Measurements from ENCODE around the gene C1QTNF12. TPM values are rescaled to one million over a fixed set of nuclear protein-coding genes. Genes with fewer than 3 reads are reported as not detected.
"Not testable (repeated sequence)": the region's sequence is repeated elsewhere in the genome, so short reads cannot be mapped to it uniquely, and the experiment has no call there.

The C1QTNF12 gene
- total RNA-seq, 3 donors from 2014 or later = 21.5 to 54.0 (median 36.5) TPM

GRCh38 chr1:1250786-1251284 lies 4.3 kb upstream of the C1QTNF12 start:
- peak in 2 of 3 donors; percentile 42 to 76 for DNase-seq
- ATAC-seq = peak; percentile 70
- H3K4me3 ChIP-seq = no peak overlapping the region
- no peaks in the 10 kb centered on the region for H3K9me3 ChIP-seq
- intact Hi-C loops (cut with DNase I, micrococcal nuclease) = loop anchor here in 1 of 2 donors (10.0 kb wide), 1 partner anchor 126 kb away; no protein-coding TSS in a partner anchor
- TF ChIP-seq CTCF (IDR thresholded peaks at IDR 0.05) = no peak
- peaks cover 6% of the 10 kb centered on the region for H3K36me3 ChIP-seq (ENCODE audit: low read depth)
- peaks cover 6% of the 10 kb centered on the region for H3K4me1 ChIP-seq (ENCODE audit: low read depth)

DNA sequence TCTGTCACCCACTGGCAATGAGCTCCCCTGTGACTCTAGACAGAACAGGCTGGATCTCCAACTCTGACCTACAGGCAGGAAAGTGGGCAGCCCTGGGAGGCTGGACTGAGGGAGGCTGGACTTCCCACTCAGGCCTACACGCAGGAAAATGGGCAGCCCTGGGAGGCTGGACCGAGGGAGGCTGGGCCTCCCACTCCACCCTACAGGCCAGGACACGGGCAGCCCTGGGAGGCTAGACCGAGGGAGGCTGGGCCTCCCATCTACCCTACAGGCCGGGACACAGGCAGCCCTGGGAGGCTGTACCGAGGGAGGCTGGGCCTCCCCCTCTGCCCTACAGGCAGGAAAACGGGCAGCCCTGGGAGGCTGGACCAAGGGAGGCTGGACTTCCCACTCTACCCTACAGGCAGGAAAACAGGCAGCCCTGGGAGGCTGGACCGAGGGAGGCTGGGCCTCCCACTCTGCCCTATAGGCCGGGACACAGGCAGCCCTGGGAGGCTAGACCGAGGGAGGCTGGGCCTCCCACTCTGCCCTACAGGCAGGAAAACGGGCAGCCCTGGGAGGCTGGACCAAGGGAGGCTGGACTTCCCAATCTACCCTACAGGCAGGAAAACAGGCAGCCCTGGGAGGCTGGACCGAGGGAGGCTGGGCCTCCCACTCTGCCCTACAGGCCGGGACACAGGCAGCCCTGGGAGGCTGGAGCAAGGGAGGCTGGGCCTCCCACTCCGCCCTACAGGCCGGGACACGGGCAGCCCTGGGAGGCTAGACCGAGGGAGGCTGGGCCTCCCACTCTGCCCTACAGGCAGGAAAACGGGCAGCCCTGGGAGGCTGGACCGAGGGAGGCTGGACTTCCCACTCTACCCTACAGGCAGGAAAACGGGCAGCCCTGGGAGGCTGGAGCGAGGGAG lies 1.7 kb upstream of the C1QTNF12 start:
- H3K9me3 ChIP-seq; ATAC-seq; H3K36me3 ChIP-seq (ENCODE audit: low read depth); H3K4me1 ChIP-seq (ENCODE audit: low read depth); DNase-seq; H3K4me3 ChIP-seq; intact Hi-C loops (cut with DNase I, micrococcal nuclease): not testable (repeated sequence)

DNA sequence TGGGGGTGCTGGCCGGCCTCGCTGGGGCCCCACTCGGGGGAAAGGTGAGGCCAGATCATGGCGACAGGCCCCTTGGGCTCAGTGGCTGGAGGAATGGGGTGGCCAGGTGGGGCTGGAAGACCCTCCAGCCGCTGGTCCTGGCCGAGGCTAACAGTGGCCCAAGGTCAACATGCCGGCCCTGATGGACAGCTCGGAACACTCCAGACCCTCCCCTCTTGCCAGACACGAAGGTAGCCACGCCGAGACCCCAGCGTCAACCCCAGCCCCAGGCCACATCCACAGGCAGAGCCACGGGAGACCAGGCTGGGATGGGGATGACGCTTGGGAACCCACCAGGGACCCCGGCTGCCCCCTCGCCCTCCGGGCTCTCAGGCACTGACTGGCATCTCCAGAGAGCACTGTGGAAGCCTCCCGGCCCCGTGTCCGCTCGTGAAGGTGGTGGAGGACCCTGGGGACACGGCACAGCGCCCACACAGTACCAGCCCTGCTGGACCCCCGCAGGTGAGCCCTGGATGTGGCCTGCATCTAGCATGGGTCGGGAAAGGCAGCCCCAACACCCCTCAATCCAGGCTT lies 905 bp upstream of the C1QTNF12 start:
- ATAC-seq (no peak), DNase-seq (peak in 1 of 3 donors; percentile 44)
- H3K4me3 ChIP-seq = no peak overlapping the region
- H3K4me1 ChIP-seq (ENCODE audit: low read depth) = peaks cover 6% of the 10 kb centered on the region
- intact Hi-C loops (cut with DNase I, micrococcal nuclease) = no loop called here
- no peaks in the 10 kb centered on the region for H3K9me3 ChIP-seq
- TF ChIP-seq CTCF (IDR thresholded peaks at IDR 0.05) = no peak
- H3K36me3 ChIP-seq (ENCODE audit: low read depth) = no peaks in the 10 kb centered on the region

GRCh38 chr1:1245817-1246576 lies 525 bp downstream of the C1QTNF12 start:
- intact Hi-C loops (cut with DNase I, micrococcal nuclease) = no loop called here
- no peak for TF ChIP-seq CTCF (IDR thresholded peaks at IDR 0.05)
- ATAC-seq = no peak

DNA sequence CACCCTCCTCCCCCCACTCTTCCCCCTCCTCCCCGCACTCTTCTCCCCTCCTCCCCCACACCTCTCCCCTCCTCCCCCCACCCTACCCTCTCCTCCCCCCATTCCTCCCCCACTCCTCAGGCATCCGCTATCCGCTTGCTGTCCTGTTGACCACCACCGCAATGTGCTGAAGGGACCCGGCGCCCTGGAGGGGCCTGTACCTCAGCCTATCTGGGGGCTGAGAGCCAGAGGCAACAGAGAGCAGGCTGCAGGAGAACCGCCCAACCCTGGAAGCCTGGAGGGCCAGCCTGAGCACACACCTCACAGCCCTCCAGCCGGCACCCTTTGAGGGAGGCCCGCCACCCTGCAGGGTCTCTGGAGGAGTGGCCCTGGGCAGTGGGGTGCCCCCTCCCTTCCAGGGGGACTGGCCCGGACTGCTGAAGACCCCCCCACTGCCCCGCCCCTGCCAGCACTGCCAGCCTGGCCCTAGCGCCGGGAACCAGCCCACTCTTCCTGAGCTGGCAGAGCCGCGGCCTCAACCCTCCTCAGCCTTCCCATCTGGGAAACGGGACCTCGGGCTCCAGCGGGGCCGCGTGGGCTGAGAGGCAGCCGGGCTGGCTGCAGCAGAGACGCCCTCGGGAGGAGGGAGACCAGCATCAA lies 1.2 kb downstream of the C1QTNF12 start:
- Histone ChIP-seq H3K9me3 (no peaks in the 10 kb centered on the region), H3K36me3 (ENCODE audit: low read depth) (no peaks in the 10 kb centered on the region), H3K4me3 (no peak overlapping the region), H3K4me1 (ENCODE audit: low read depth) (peaks cover 6% of the 10 kb centered on the region)
- DNase-seq (no peak), ATAC-seq (no peak)
- TF ChIP-seq CTCF (IDR thresholded peaks at IDR 0.05) = no peak
- intact Hi-C loops (cut with DNase I, micrococcal nuclease) = no loop called here

More at GRCh38 chr1:1245817-1246576, 525 bp downstream of the C1QTNF12 start:
- DNase-seq = no peak
- Histone ChIP-seq H3K36me3 (ENCODE audit: low read depth) (no peaks in the 10 kb centered on the region), H3K4me1 (ENCODE audit: low read depth) (peaks cover 6% of the 10 kb centered on the region), H3K9me3 (no peaks in the 10 kb centered on the region), H3K4me3 (no peak overlapping the region)

Data from mucosa of descending colon (tissue), 3 donors.